ENCODE results near the gene UGT1A4.
A peak's percentile ranks its signal among the peaks of the same experiment; 100 is the strongest.

UGT1A4 gene

DNA sequence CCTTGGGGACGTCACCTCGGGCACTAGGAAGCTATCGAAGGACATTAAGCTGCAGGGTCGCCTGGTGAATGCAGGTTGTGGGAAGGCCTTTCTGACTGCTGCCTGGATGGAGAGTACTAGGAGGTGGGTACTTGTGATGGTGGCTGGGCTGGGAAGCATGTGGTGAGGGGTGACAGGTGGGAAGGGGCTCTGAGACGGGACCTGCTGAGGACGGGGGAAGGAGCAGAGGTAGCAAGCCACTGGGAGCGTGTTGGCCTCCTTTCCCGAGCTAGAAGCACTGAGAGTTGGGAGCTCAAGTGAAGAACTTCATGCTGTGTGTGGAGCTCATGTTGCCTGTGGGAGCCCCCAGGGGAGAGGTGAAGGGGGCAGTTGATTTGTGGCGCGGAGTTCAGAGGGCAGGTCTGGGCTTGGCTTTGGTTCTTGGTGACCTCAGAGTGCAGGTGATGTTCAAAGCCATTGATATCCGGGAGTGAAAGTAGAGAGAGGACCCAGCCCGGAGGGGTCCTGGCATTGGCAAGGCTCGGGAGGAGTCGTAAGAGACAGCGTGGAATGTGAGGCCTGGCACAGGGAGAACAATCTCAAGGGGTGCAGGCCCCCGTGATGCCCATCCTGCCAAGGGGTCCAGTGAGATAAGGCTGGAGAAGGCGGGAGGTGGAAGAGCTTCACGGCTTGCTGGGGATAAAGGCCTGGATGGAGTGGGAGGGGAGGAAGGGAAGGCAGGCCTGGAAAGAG, 72.8 kb downstream of the UGT1A4 start:
- no peak for DNase-seq (ENCODE audit: low spot score)

GRCh38 chr2:233791883-233792329, 73.4 kb downstream of the UGT1A4 start:
- no peak for DNase-seq (ENCODE audit: low spot score)

GRCh38 chr2:233792720-233793119, 74.2 kb downstream of the UGT1A4 start:
- DNase-seq (ENCODE audit: low spot score) = no peak

- no peak for DNase-seq (ENCODE audit: low spot score)
Observed at GRCh38 chr2:233793465-233794127, 75.1 kb downstream of the UGT1A4 start.

GRCh38 chr2:233794128-233794658, 75.7 kb downstream of the UGT1A4 start:
- DNase-seq (ENCODE audit: low spot score) = no peak

DNA sequence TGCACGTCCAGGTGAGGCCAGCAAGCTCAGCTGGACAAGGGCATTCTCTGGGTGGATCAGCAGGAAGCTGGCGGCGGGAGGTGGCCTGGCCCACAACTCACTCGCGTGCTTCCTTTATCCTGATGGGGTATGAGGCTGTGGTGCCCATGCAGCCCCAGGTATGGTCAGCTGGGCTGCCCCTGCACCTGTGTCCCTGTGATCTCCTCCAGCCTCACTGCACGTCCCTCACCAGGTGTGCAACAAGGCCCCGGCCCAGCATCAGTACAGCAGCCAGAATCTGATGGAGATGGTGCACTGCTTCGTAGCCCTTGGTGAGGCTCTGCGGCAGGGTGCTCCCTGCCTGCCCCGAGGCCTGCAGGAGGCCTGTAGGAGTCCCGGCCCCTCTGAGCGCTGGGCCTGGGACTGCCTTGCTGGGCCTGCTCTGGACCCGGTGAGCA, 77.2 kb downstream of the UGT1A4 start:
- DNase-seq (ENCODE audit: low spot score) = no peak

DNA sequence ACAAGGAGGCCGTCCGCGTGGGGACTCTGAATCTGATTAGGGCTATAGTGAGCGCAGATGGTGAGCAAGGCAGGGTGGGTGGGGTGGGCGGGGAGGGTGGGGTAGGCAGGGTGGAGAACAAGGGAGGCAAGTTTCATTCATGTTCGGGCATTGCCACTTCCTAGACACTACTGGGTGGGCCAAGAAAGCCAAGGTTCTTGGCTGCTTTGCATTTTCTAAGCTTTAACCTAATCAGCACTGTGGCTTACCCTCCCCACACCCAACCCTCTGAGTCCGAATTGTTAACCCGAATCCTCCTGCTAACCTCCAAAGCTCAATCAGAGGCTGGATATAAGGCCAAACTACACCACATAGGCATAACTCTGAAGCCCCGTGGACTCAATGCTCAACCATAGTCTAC, 77.7 kb downstream of the UGT1A4 start:
- no peak for DNase-seq (ENCODE audit: low spot score)

GRCh38 chr2:233798335-233799086, 80.0 kb downstream of the UGT1A4 start:
- no peak for DNase-seq (ENCODE audit: low spot score)

- DNase-seq (ENCODE audit: low spot score) = no peak
Observed at GRCh38 chr2:233799087-233799665, 80.6 kb downstream of the UGT1A4 start.

DNA sequence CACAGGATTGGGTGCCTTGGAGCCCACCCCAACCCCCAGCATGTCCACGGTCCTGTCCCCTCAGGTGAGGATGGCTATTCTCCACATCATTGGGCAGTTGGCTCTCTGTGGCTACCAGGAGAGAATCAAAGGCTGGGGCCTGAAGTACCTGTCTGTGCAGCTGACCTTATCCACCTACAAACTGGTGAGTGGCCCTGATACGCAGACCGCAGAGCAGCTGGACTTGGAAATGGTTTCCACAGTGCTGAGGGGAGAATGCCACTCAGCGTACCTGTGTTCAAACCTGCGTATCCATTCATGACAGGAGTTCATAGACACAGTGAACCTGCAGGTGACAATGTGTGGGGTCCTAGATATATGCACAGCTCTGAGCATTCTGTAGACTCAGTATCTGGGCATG, 81.2 kb downstream of the UGT1A4 start:
- no peak for DNase-seq (ENCODE audit: low spot score)

GRCh38 chr2:233800208-233800607, 81.7 kb downstream of the UGT1A4 start:
- no peak for DNase-seq (ENCODE audit: low spot score)

DNA sequence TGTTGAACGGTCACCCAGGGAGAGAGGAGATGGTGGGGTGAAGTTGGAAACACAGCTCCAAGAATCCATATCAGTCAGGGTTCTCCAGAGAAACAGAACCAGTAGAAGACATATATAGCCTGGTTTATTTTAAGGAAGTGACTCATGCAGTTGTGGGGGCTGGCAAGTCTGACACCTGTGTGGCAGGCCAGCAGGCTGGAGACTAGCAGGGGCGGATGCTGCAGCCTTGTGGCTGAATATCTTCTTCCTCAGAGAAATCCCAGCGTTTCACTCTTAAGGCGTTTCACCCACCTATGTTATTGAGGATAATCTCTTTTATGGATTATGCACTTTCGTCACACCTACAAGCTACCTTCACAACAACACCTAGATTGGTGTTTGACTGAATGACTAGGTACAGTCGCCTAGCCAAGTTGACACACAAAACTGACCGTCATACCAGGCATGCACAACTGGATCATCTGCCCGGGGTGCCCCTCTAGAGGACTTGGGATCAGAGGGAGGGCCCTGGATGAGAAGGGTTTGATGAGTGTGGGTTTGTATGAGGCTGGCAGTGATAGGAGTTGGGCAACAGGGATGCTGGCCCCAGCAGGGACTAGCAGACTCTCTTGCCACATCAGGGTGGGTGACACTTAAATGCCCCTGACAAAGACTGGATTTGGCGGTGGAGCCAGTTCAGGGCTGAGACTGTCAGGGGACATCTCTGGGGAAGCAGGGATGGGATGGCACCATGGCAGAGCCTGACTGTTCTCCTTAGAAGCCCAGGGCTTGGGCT, 83.0 kb downstream of the UGT1A4 start:
- DNase-seq (ENCODE audit: low spot score) = peak; percentile 54

GRCh38 chr2:233802132-233802815, 83.7 kb downstream of the UGT1A4 start:
- no peak for DNase-seq (ENCODE audit: low spot score)

DNA sequence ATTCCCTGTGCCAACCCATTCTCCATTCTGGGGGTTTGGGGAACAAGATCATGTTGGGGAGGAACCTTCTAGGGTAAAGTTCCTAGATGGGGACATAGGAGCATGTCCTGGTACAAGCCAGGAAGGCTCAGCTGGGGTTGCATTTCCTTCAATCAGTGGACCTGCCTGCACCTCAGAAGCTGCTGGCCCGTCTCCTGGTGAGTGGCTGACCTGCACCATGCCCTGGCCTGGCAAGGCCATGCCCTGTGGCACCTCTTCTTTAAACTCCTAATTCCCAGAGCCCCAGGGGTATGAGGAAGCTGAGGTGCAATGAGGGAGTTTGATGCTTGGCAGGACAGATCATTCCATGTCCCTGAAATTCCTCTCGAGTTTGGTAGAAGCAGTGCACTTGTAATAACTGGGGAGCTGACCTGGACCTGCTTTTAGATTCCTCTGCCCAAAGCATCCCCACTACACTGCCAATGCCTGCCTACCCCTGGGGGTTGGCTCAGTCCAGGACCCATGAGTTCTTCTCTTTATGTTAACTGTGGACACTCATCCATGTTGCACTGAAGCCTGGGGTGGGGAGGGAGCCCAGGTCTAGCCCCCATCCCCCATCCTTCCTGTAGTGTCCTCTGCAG, 84.9 kb downstream of the UGT1A4 start:
- no peak for DNase-seq (ENCODE audit: low spot score)

GRCh38 chr2:233803994-233804393, 85.5 kb downstream of the UGT1A4 start:
- DNase-seq (ENCODE audit: low spot score) = no peak

GRCh38 chr2:233807215-233807865, 88.8 kb downstream of the UGT1A4 start:
- DNase-seq (ENCODE audit: low spot score) = no peak

DNA sequence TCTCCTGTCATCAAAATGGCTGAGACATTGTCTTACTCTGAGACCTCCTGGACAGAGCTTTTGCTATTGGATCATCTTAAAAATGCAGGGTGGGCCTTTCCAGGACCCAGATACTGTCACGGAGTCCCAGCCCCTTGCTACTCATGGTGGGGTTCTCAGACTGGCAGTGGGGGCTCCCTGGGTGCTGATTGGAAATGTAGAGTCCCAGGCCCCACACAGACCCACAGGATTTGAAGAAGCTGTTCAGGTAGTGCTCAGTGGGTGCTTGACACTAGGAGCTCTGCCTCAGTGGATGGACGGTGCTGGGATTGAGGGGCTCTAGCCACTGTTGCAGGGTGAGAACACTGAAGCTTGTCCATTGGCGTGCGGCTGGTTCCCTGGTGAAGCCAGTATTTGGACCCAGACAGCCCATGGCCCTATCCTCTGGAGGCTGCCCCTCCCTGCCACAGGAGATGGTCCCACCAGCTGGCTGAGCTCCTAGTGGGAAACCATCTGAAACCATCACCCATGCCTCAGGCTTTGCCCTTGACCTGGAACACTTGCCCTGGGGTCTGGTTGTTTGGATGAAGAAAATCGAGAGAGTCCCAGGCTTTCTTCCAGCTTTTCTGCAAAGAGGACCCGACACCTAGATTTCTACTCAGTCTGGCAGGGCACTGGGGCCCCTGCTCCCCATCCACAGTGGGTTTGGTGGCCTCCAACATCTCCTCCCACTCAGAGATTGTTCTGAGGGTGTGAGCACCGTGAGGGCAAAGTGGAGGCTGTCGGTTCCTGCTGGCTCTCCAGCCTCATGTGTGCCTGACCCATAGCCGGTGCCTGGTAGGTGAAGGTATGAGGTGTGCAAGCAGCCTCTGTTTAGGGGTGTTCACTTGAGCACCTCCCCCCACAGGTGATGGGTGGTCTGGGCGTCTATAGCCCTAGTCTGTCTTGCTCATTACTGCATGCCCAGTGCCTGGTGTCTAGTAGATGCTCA, 89.7 kb downstream of the UGT1A4 start:
- no peak for DNase-seq (ENCODE audit: low spot score)

DNA sequence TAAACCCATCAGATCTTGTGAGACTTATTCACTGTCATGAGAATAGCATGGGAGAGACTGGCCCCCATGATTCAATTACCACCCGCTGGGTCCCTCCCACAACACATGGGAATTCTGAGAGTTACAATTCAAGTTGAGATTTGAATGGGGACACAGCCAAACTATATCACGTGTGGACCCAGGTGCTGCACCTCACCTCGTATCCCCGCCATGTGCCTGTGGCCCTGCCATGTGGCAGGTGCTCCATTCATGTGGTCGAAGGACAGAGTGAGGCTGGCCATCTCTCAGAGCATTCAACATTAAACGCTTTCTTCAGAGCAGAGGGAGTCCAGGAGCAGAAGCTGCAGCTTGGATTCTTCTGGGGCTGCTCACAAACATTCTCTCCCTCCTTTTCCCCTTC, 91.8 kb downstream of the UGT1A4 start:
- no peak for DNase-seq (ENCODE audit: low spot score)

DNA sequence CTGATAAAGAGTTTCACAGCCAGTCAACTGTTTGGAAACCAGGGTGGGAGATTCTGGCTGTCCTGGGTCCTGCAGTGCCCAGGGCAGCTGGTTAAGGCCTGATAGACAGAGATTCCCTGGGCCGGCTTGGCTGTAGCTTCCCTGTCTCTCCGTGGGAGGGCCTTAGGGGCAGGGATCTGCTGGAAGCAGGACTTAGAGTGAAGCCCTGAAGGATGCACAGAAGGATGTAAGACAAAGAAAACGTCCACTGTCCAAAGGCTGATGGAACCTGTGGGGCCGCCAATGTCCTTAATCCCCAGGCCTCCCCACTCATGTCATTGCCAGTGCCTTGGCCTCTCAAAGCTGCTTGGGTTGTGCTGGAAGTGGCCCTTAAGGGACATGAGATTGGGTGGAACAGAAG, 92.6 kb downstream of the UGT1A4 start:
- no peak for DNase-seq (ENCODE audit: low spot score)
